Activated B cell treated with CpG ODN at 0.5 μM for 24 hours (primary cell): ENCODE measurements around the gene ITGA5. TPM values are rescaled to one million over a fixed set of nuclear protein-coding genes. Genes with fewer than 3 reads are reported as not detected.

Source experiments
- ATAC-seq: fragments of 200-7000 bp; cut with Tn5 transposase; one replicate; pipeline ENCODE4 v1.10.0; 2021; ENCODE audit warnings: low read depth, mild to moderate bottlenecking, moderate library complexity
- CTCF ChIA-PET: fragments of 350-600 bp; sonication (Branson Sonifier 250); formaldehyde crosslinking; loops from one replicate; lab custom pipeline; 2021; ENCODE audit warnings: antibody characterized with exemption; lab: Charles Lee
- POLR2A ChIA-PET: fragments of 350-600 bp; sonication (Branson Sonifier 250); formaldehyde crosslinking; loops from one replicate; lab custom pipeline; 2021; ENCODE audit warnings: antibody characterized with exemption; lab: Charles Lee
- DNase-seq: peaks from one replicate; pipeline ENCODE4 v3.0.0; 2022
- H3K27ac Mint-ChIP-seq: one replicate; pipeline ENCODE4 v1.8.0; 2020; ENCODE audit warnings: mixed read lengths
- H3K27me3 Mint-ChIP-seq: one replicate; pipeline ENCODE4 v1.8.0; 2021; ENCODE audit warnings: mixed read lengths
- H3K36me3 Mint-ChIP-seq: one replicate; pipeline ENCODE4 v1.8.0; 2021; ENCODE audit warnings: low read depth, mixed read lengths
- H3K4me1 Mint-ChIP-seq: one replicate; pipeline ENCODE4 v1.8.0; 2021; ENCODE audit warnings: mixed read lengths
- H3K4me3 Mint-ChIP-seq: one replicate; pipeline ENCODE4 v1.8.0; 2020; ENCODE audit warnings: mild to moderate bottlenecking, mixed read lengths
- H3K9me3 Mint-ChIP-seq: one replicate; pipeline ENCODE4 v1.8.0; 2020; ENCODE audit warnings: mixed read lengths
- intact Hi-C: fragments of 100-400 bp; cut with micrococcal nuclease; formaldehyde crosslinking; loops from one replicate; pipeline ENCODE4 v1.15.1; 2024
- total RNA-seq: library from RNA; stranded (reverse); gene quantifications from 2 replicates; pipeline ENCODE4 v1.2.3, GENCODE V29; 2022
- TF ChIP-seq, protein P1 (sequence below): fragments of 200-600 bp; IDR thresholded peaks from one replicate; pipeline ENCODE4 v1.8.0; 2022; ENCODE audit warnings: antibody characterized with exemption, mild to moderate bottlenecking

The ITGA5 gene
- total RNA-seq, 1 donor from 2014 or later: 1.0 TPM

DNA sequence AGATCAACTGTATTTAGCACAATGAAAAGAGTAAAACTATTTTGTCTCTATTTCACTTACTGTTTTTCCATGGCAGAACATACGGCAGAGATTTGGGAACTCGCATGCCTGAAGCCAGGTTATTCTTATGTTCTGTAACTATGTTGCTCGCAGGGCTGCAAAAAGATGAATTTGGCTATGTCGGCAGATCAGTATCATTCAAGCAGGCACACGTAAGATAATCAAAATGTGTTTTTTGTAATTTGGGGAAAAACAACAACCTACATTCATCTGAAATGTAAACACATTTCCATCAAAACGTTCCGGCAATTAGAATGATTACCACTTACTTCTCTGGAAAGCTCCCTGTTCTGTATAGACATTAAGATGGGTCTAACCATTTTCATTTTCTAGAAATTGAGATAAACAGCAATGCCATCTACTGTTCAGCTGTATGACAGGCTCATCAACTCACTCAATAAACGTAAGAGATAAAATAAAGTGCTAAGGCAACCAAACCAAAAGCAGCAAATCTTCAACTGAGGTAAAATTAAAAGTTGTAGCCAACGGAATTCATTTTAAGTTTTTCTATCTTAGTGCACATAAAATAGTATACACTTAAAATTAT lies 41.4 kb upstream of the ITGA5 start:
- intact Hi-C loops: no loop called here
- no peak overlapping the region for H3K4me3 Mint-ChIP-seq
- H3K4me1 Mint-ChIP-seq: no peaks in the 10 kb centered on the region
- no peaks in the 10 kb centered on the region for H3K9me3 Mint-ChIP-seq
- peaks cover 17% of the 10 kb centered on the region for H3K27me3 Mint-ChIP-seq
- TF ChIP-seq, protein P1, sequence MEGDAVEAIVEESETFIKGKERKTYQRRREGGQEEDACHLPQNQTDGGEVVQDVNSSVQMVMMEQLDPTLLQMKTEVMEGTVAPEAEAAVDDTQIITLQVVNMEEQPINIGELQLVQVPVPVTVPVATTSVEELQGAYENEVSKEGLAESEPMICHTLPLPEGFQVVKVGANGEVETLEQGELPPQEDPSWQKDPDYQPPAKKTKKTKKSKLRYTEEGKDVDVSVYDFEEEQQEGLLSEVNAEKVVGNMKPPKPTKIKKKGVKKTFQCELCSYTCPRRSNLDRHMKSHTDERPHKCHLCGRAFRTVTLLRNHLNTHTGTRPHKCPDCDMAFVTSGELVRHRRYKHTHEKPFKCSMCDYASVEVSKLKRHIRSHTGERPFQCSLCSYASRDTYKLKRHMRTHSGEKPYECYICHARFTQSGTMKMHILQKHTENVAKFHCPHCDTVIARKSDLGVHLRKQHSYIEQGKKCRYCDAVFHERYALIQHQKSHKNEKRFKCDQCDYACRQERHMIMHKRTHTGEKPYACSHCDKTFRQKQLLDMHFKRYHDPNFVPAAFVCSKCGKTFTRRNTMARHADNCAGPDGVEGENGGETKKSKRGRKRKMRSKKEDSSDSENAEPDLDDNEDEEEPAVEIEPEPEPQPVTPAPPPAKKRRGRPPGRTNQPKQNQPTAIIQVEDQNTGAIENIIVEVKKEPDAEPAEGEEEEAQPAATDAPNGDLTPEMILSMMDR: no peak
- no peak for ATAC-seq
- H3K36me3 Mint-ChIP-seq: no peaks in the 10 kb centered on the region
- no peak overlapping the region for H3K27ac Mint-ChIP-seq
- DNase-seq: no peak
- POLR2A ChIA-PET: interaction anchor here (1.1 kb wide), 1 partner anchor 38 kb away, joined by 4 read pairs; no protein-coding TSS in a partner anchor
- CTCF ChIA-PET: no interaction called here

DNA sequence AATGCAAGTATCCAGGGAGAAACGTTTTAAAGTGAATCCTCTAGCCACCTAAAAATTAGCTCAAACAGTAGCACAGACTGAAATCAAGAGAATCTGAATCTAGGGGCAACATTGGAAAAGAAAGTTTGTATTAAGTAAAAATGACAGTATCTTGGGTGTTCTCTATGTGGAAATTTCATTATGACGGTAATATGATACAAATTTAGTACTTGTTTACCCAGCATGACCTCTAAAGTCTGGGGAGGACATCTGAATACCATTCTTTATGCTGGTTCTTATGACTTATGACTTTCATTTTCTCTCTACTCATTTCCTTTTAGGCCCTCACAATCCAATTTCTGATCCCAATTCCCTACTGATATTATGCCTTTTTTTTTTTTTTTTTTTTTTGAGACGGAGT lies 40.3 kb upstream of the ITGA5 start:
- POLR2A ChIA-PET: no interaction called here
- TF ChIP-seq, protein P1: no peak
- peaks cover 17% of the 10 kb centered on the region for H3K27me3 Mint-ChIP-seq
- H3K4me1 Mint-ChIP-seq: no peaks in the 10 kb centered on the region
- no peaks in the 10 kb centered on the region for H3K36me3 Mint-ChIP-seq
- ATAC-seq: no peak
- no peak overlapping the region for H3K4me3 Mint-ChIP-seq
- no peak overlapping the region for H3K27ac Mint-ChIP-seq
- CTCF ChIA-PET: no interaction called here
- intact Hi-C loops: no loop called here
- DNase-seq: no peak
- H3K9me3 Mint-ChIP-seq: no peaks in the 10 kb centered on the region

DNA sequence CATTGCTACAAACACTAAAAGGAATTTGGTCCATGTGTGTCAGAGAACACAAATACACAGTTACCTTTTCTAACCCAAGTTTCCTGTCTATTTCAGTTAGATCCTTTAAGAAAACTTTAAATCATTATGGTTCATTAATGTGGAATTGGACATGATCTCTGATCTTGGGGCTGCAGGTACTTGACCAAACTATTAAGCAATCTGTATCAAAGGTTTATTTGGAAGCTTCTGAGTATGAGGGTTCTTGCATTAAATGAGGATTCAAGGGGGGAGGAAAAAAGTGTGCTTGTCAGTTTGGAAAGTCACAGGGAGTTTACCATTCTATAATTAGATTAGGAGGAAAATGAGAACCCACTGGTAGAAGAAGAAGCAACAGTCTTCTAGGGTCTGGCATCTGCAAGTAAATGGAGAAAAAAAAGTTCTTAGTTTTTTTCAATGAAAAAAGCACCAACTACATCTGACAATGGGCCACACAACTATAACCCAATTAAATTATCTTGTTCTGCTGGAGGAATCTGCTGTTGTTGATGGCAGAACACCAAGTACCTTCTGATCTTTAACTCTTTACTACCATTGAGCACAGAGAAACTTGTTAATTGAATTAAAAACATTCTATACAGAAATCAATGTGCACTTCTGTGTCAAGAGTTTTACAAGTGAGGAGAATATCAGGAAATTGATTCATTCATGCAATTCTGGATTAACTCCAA lies 36.8 kb upstream of the ITGA5 start:
- TF ChIP-seq, protein P1: no peak
- Mint-ChIP-seq H3K4me3 (no peak overlapping the region), H3K9me3 (no peaks in the 10 kb centered on the region), H3K27me3 (peaks cover 13% of the 10 kb centered on the region), H3K4me1 (no peaks in the 10 kb centered on the region), H3K36me3 (no peaks in the 10 kb centered on the region), H3K27ac (no peak overlapping the region)
- ATAC-seq (no peak), DNase-seq (no peak)
- ChIA-PET CTCF (no interaction called here), POLR2A (no interaction called here)
- intact Hi-C loops: no loop called here

DNA sequence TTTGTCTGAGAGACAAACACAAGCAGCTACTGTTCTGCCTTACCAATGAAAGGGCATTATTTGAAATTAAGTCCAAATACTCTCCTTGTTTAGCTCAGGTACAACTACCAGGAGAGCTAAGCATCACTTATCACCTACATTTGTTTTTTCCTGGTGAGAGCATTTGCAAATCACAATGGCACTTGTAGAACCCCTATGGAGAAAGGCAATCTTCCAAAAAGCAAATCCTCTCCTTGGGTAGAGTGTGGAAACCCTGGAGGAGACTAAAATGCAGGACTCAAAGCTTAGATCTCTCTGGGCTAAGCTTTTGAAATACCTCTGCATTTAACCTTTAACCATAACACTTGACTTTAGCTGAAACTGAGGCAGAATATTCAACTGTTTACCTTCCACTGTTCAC lies 33.6 kb upstream of the ITGA5 start:
- ATAC-seq: no peak
- ChIA-PET POLR2A (interaction anchor here (0.6 kb wide), 1 partner anchor 825 kb away, joined by 3 read pairs; no protein-coding TSS in a partner anchor), CTCF (interaction anchor here (1.2 kb wide), 1 partner anchor 53 kb away, joined by 4 read pairs; no protein-coding TSS in a partner anchor)
- no peak overlapping the region for H3K27ac Mint-ChIP-seq
- TF ChIP-seq, protein P1: no peak
- no peak overlapping the region for H3K4me3 Mint-ChIP-seq
- no peak for DNase-seq
- peaks cover 6% of the 10 kb centered on the region for H3K27me3 Mint-ChIP-seq
- intact Hi-C loops: no loop called here
- H3K36me3 Mint-ChIP-seq: no peaks in the 10 kb centered on the region
- no peaks in the 10 kb centered on the region for H3K4me1 Mint-ChIP-seq
- H3K9me3 Mint-ChIP-seq: no peaks in the 10 kb centered on the region

DNA sequence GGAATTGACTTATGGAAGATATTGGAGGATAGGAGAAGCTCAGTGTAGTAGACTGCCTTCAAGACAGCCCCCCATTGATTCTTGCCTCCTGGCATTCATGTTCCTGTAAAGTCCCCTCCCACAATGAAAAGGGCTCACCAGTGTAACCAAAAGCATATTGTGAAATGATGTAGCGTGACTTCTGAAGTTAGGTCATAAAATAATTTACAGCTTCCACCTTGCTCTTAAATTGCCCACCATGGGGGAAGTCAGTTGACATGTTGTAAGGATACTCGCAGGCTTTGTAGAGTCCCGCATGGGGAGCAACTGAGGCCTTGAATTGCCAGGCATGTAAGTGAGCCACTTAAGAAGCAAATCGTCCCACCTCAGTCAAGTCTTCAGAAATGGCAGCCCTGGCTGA lies 29.3 kb upstream of the ITGA5 start:
- POLR2A ChIA-PET: no interaction called here

More for the DNA sequence above, 29.3 kb upstream of the ITGA5 start:
- intact Hi-C loops: no loop called here
- CTCF ChIA-PET: interaction anchor here (12.7 kb wide), 1 partner anchor 47 kb away, joined by 361 read pairs; no protein-coding TSS in a partner anchor
- DNase-seq (no peak), ATAC-seq (no peak)
- Mint-ChIP-seq H3K27me3 (peaks cover 6% of the 10 kb centered on the region), H3K4me1 (no peaks in the 10 kb centered on the region), H3K9me3 (no peaks in the 10 kb centered on the region), H3K36me3 (no peaks in the 10 kb centered on the region), H3K27ac (no peak overlapping the region), H3K4me3 (no peak overlapping the region)
- TF ChIP-seq, protein P1: no peak
